DLD1 (cell line): ENCODE data around the gene TRAK2.
"Not testable (repeated sequence)": the region's sequence is repeated elsewhere in the genome, so short reads cannot be mapped to it uniquely, and the experiment has no call there.

Source experiments
- in situ Hi-C: cut with HindIII; loops from 2 replicates; pipeline ENCODE4 v1.10.0; 2017; ENCODE audit warnings: low sequenced_read_pairs

Gene TRAK2, protein sequence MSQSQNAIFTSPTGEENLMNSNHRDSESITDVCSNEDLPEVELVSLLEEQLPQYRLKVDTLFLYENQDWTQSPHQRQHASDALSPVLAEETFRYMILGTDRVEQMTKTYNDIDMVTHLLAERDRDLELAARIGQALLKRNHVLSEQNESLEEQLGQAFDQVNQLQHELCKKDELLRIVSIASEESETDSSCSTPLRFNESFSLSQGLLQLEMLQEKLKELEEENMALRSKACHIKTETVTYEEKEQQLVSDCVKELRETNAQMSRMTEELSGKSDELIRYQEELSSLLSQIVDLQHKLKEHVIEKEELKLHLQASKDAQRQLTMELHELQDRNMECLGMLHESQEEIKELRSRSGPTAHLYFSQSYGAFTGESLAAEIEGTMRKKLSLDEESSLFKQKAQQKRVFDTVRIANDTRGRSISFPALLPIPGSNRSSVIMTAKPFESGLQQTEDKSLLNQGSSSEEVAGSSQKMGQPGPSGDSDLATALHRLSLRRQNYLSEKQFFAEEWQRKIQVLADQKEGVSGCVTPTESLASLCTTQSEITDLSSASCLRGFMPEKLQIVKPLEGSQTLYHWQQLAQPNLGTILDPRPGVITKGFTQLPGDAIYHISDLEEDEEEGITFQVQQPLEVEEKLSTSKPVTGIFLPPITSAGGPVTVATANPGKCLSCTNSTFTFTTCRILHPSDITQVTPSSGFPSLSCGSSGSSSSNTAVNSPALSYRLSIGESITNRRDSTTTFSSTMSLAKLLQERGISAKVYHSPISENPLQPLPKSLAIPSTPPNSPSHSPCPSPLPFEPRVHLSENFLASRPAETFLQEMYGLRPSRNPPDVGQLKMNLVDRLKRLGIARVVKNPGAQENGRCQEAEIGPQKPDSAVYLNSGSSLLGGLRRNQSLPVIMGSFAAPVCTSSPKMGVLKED

GRCh38 chr2:201451292-201452057, at the start of gene TRAK2, which contains the start of gene STRADB:
Gene TRAK2 (minus strand): TSS chr2:201451458. CDS start chr2:201420507, 30,951 bp downstream.
Gene STRADB (plus strand): TSS chr2:201451740. CDS start chr2:201454841, 3,101 bp downstream.
- in situ Hi-C loops = no loop called here

GRCh38 chr2:201500534-201500933, 49.3 kb upstream of the TRAK2 start:
- in situ Hi-C loops = no loop called here

DNA sequence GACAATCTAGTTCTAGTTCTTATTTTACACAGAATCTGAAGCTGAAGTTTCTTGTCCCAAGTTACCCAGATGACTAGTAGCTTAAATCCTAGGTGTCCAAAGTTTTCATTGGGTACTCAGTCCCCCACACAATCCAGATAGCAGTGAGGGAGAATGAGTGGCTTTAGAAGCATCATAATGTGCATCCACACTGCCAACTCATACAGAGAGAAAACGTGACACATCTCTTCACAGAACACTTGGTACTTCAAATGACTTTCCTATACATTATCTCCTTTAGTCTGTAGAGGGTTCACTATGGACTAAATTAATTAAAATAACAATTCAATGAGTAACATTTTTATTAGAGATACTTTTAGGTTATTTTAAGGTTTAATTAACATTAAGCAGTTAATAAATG, 45.5 kb upstream of the TRAK2 start:
- in situ Hi-C loops = no loop called here

- in situ Hi-C loops = no loop called here
Measured at GRCh38 chr2:201490291-201490690, 39.0 kb upstream of the TRAK2 start.

DNA sequence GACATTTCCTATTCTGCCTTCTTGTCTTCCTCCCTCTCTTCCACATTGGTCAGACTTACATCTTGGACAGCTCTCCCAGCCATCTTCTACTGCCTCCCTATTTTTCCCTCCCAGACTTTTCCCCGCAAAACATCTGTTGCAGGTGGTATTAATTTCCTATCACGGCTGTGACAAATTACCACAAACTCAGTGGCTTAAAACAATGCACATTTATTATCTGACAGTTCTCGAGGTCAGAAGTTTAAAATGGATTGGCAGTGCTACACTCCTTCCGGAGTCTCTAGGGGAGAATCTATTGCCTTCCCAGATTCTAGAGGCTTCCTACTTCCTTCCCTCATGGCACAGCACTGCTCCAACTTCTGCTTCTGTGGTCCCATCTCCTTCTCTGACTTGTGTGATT, 33.5 kb upstream of the TRAK2 start:
- in situ Hi-C loops = no loop called here

DNA sequence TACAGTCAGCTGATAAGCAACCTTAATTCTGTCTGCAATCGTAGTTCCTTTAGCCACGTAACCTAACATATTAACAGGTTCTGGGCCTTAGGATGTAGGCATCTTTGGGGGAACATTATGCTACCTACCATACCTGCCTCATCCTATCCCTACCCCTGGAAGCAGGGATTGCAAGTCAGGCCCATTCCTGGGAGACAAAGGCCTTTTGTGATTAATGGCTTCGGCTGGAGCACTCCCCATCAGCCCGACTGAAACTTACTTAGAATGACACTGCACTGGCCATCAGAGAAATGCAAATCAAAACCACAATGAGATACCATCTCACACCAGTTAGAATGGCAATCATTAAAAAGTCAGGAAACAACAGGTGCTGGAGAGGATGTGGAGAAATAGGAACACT, 32.5 kb upstream of the TRAK2 start:
- in situ Hi-C loops = not testable (repeated sequence)

DNA sequence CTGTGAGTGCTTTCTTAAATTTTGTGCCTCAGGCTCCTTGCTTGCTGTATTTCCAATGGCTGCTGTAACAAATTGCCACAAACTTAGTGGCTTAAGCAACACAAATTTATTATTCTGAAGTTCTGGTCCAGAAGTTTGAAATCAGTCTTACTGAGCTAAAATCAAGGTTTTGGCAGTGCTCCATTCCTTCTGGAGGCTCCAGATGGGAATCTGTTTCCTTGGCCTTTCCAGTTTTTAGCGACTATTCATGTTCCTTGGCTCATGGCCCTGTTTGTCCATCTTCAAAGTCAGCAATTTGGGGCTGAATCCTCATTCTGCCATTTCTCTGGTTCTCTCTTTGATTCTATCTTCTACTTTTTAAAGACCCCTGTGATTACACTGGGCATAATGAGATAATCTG, 32.1 kb upstream of the TRAK2 start:
- in situ Hi-C loops = no loop called here

DNA sequence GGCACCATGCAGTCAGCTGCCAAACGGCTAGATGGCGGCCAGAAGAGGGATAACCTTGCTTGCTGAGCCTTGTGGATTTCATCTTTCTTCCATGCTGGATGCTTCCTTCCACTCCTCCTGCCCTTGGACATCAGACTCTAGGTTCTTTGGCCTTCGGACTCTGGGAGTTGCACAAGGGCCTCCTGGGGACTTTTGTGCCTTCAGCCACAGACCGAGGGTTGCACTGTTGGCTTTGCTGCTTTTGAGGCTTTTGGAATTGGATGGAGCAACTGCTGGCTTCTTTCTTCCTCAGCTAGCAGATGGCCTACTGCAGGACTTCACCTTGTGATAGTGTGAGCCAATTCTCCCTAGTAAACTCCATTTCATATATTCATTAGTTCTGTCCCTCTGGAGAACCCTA, 31.3 kb upstream of the TRAK2 start:
- in situ Hi-C loops = no loop called here

DNA sequence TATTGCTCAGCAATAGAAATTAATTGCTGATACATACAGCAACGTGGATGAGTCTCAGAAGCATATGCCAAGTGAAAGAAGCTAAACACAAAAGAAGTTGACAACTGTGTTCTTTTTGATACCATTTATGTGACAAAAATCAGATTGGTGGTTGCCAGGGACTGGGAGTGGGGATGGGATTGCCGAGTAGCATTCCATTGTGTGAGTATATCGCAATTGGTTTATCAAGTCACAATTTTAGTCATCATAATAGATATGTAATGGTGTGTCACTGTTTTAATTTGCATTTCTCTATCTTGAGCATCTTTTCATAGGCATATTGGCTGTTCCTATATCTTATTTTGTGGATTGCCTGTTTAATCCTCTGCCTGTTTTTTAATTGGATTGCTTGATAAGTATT, 21.2 kb upstream of the TRAK2 start:
- in situ Hi-C loops = no loop called here

- in situ Hi-C loops = no loop called here
Measured at GRCh38 chr2:201471732-201472393, 20.6 kb upstream of the TRAK2 start.

DNA sequence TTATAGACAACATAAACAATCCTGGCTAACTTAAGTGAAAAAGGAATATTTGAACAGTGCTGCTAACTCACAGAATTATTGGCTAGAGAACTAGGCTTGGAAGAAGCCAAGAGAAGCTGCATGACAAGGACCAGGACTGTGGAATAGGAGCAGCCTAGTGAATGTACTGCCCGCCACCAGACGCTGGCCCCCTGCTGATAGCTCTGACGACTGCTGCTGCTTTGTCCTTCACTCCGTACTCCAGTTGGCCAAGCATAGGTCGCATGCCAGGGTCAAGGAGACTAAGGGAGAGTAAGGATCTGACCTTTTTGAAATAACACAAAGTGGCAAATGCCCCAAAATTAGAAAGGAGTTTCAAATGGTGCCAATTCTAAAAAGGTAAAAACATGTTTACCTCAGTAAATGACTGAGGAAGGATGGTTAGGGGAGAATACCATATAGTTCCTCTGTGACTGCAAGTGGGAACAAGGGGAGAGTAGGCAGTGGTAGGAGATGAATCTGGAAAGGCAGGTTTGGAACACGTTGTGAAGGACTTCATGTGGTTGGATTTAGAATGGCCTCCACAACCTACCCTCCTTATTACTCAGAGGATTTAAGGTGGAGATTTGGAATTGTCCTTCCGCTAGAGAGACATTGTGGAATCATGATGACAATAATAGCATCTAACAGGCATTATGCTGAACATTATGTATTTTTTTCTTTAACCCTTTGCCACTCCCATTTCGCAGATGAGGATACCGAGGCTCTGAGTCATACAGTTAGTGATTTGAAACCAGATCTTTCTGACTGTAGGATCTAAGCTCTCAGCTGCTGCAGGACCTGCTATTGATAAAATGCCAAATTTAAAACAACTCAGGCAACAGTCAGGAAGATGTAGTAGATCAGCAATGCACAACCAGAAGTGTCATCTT, 19.8 kb upstream of the TRAK2 start:
- in situ Hi-C loops = no loop called here

- in situ Hi-C loops = no loop called here
Measured at GRCh38 chr2:201467666-201468065, 16.4 kb upstream of the TRAK2 start.

- in situ Hi-C loops = no loop called here
Measured at GRCh38 chr2:201466050-201466675, 14.9 kb upstream of the TRAK2 start.

GRCh38 chr2:201465524-201465971, 14.3 kb upstream of the TRAK2 start:
- in situ Hi-C loops = no loop called here

DNA sequence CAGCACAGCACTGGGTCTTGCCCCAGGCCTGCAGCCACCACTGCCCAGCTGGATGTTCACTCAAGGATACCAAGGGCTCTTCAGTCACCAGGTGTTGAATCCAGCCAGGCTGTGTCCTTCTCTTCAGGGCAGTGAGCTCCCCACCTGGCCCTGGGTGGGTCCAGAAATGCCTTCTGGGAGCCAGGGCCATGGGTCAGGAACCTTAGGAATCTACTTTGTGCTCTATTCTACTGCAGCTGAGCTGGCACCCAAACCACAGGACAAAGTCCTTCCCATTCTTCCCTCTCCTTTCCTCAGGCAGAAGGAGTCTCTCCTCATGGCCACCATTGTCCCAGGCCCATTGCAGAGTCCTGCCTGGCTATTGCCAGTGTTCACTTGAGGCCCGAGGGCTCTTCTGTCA, 13.3 kb upstream of the TRAK2 start:
- in situ Hi-C loops = no loop called here

DNA sequence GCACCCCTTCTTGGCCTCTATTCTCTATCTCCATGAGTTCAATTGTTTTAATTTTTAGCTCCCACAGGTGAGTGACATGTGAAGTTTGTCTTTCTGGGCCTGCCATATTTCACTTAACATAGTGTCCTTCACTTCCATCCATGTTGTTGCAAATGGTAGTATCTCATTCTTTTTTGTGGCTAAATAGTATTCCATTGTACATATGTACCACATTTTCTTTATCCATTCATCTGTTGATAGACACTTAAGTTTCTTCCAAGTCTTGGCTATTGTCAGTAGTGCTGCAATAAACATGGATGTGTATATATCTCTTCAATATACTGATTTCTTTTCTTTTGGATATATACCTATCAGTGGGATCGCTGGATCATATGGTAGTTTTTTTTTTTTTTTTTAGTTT, 9.3 kb upstream of the TRAK2 start:
- in situ Hi-C loops = no loop called here

DNA sequence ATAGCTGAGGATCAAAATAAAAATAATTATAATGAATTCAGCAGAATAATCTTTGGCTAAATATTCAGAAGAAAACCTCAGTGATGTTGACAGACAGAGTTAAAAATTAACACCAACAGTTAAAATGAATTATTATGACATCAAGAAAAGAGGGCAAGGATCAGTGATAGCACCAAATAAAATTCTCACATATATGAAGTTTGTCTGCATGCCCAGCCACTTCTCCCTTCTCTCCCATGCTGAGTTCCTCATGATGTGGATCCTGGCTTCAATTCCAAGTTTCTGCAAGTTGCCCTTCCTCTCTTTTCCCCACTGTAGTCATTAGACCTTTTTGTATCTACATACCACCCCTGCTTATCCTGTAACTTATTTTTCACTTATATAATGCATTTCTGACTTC, 7.1 kb upstream of the TRAK2 start:
- in situ Hi-C loops = no loop called here

GRCh38 chr2:201452922-201453643, 1.8 kb upstream of the TRAK2 start:
- in situ Hi-C loops = no loop called here
